Panc1 (cell line): Measurements from ENCODE around the gene C1orf50.

Experiments used
- POLR2AphosphoS5 ChIP-seq: IDR thresholded peaks from 2 replicates; pipeline ENCODE4 v1.6.1; 2012; ENCODE audit warnings: mild to moderate bottlenecking, low read depth, low read length, moderate library complexity
- TF ChIP-seq, protein P1 (sequence below): fragments of 450-650 bp; IDR thresholded peaks from 2 replicates; pipeline ENCODE4 v1.5.1; 2017; ENCODE audit warnings: mild to moderate bottlenecking
- TF ChIP-seq, protein P2 (sequence below), 2 experiments: IDR thresholded peaks; 2 replicates each; pipeline ENCODE4 v1.6.1; 2011 to 2012; ENCODE audit warnings: low read depth in 2 of 2, control low read depth in 1 of 2, low read length in 1 of 2, mild to moderate bottlenecking in 1 of 2, moderate library complexity in 1 of 2; ENCODE audit not compliant: insufficient read depth in 1 of 2

DNA sequence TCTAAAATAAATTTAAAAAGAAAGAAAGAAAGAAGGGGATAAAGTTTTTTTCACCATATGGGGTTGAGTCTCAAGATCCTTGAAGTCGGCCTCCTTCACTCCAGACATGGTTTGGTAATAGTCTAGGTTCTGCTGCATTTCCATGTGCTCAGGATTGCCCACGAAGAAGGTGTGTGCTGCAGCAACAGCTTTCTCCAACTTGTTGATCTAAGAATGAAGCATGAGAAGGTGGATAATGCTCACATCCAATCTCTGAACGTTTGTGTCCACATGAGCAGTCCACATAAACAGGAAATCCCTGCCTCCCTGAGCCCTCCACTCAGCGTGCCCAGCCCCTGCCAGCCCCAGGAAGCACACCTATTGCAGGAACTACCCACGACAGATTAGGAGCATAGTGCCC is 4.8 kb upstream of the C1orf50 start:
- TF ChIP-seq, protein P1, sequence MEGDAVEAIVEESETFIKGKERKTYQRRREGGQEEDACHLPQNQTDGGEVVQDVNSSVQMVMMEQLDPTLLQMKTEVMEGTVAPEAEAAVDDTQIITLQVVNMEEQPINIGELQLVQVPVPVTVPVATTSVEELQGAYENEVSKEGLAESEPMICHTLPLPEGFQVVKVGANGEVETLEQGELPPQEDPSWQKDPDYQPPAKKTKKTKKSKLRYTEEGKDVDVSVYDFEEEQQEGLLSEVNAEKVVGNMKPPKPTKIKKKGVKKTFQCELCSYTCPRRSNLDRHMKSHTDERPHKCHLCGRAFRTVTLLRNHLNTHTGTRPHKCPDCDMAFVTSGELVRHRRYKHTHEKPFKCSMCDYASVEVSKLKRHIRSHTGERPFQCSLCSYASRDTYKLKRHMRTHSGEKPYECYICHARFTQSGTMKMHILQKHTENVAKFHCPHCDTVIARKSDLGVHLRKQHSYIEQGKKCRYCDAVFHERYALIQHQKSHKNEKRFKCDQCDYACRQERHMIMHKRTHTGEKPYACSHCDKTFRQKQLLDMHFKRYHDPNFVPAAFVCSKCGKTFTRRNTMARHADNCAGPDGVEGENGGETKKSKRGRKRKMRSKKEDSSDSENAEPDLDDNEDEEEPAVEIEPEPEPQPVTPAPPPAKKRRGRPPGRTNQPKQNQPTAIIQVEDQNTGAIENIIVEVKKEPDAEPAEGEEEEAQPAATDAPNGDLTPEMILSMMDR, result no peak
- TF ChIP-seq, protein P2, sequence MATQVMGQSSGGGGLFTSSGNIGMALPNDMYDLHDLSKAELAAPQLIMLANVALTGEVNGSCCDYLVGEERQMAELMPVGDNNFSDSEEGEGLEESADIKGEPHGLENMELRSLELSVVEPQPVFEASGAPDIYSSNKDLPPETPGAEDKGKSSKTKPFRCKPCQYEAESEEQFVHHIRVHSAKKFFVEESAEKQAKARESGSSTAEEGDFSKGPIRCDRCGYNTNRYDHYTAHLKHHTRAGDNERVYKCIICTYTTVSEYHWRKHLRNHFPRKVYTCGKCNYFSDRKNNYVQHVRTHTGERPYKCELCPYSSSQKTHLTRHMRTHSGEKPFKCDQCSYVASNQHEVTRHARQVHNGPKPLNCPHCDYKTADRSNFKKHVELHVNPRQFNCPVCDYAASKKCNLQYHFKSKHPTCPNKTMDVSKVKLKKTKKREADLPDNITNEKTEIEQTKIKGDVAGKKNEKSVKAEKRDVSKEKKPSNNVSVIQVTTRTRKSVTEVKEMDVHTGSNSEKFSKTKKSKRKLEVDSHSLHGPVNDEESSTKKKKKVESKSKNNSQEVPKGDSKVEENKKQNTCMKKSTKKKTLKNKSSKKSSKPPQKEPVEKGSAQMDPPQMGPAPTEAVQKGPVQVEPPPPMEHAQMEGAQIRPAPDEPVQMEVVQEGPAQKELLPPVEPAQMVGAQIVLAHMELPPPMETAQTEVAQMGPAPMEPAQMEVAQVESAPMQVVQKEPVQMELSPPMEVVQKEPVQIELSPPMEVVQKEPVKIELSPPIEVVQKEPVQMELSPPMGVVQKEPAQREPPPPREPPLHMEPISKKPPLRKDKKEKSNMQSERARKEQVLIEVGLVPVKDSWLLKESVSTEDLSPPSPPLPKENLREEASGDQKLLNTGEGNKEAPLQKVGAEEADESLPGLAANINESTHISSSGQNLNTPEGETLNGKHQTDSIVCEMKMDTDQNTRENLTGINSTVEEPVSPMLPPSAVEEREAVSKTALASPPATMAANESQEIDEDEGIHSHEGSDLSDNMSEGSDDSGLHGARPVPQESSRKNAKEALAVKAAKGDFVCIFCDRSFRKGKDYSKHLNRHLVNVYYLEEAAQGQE (IDR thresholded peaks at IDR 0.05; ENCODE audit: insufficient read depth in 1 of 2, low read depth in 2 of 2, low read length in 1 of 2), result no peak
- TF ChIP-seq POLR2AphosphoS5, result no peak
